ENCODE results near the gene POC1A.

POC1A gene

GRCh38 chr3:52083556-52084087 is 70.6 kb downstream of the POC1A start:
- no peak for DNase-seq

GRCh38 chr3:52082951-52083350 is 71.3 kb downstream of the POC1A start:
- DNase-seq, result no peak

GRCh38 chr3:52080830-52081719 is 73.1 kb downstream of the POC1A start:
- DNase-seq, result no peak

GRCh38 chr3:52079958-52080357 is 74.3 kb downstream of the POC1A start:
- DNase-seq, result no peak

GRCh38 chr3:52078781-52079560 is 75.3 kb downstream of the POC1A start:
- DNase-seq, result no peak

GRCh38 chr3:52077925-52078324 is 76.3 kb downstream of the POC1A start:
- DNase-seq, result no peak

- no peak for DNase-seq
These were observed 77.1 kb downstream of the POC1A start for GRCh38 chr3:52076896-52077780.

- DNase-seq, result no peak
These were observed 80.7 kb downstream of the POC1A start for GRCh38 chr3:52073490-52073889.

GRCh38 chr3:52072471-52072870 is 81.8 kb downstream of the POC1A start:
- DNase-seq, result no peak

GRCh38 chr3:52072020-52072419 is 82.2 kb downstream of the POC1A start:
- DNase-seq, result no peak

GRCh38 chr3:52070724-52071621 is 83.2 kb downstream of the POC1A start:
- DNase-seq, result no peak

GRCh38 chr3:52069855-52070254 is 84.4 kb downstream of the POC1A start:
- no peak for DNase-seq

GRCh38 chr3:52069135-52069534 is 85.1 kb downstream of the POC1A start:
- no peak for DNase-seq

- no peak for DNase-seq
These were observed 85.5 kb downstream of the POC1A start for GRCh38 chr3:52068730-52069129.

- DNase-seq, result no peak
These were observed 86.1 kb downstream of the POC1A start for GRCh38 chr3:52068055-52068571.

- no peak for DNase-seq
These were observed 86.7 kb downstream of the POC1A start for GRCh38 chr3:52067526-52067925.

GRCh38 chr3:52067046-52067445 is 87.2 kb downstream of the POC1A start:
- no peak for DNase-seq

GRCh38 chr3:52065264-52065756 is 88.9 kb downstream of the POC1A start:
- no peak for DNase-seq

- no peak for DNase-seq
These were observed 89.7 kb downstream of the POC1A start for GRCh38 chr3:52064561-52064960.

- DNase-seq, result no peak
These were observed 91.0 kb downstream of the POC1A start for GRCh38 chr3:52063026-52063723.

GRCh38 chr3:52062505-52062904 is 91.7 kb downstream of the POC1A start:
- DNase-seq, result no peak
